GM18858 (cell line): ENCODE measurements around the gene ARHGEF38.
"Not testable (repeated sequence)": the region's sequence is repeated elsewhere in the genome, so short reads cannot be mapped to it uniquely, and the experiment has no call there.

ENCODE experiments used
- ATAC-seq: cut with Tn5 transposase; IDR thresholded peaks from one replicate; pipeline ENCODE4 v1.9.1; 2021; ENCODE audit not compliant: unreplicated experiment

Gene ARHGEF38

GRCh38 chr4:105709081-105709450, 156.6 kb downstream of the ARHGEF38 start:
- peak; percentile 10 for ATAC-seq

- no peak for ATAC-seq
Measured at GRCh38 chr4:105710012-105710600, 157.7 kb downstream of the ARHGEF38 start.

DNA sequence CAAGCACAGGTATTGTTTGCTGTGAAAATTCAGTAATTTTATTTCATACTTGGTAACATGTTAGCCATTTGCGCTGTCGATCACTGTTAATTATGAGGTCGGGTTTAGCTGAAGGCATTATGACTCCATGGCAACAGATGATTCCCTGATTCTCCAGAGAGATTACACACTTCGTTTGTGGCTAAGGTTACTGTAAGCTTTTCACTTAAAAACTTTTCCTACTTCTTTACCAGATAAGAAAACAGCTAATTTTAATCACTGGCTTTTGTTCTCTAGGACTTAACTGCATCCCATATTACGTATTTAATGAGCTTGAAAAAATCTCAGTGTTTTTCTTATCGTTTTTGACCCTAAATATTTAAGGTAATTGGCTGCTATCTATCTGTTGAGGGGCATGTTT, 158.3 kb downstream of the ARHGEF38 start:
- ATAC-seq, result no peak

- no peak for ATAC-seq
Measured at GRCh38 chr4:105712766-105713165, 160.3 kb downstream of the ARHGEF38 start.

- peak; percentile 53 for ATAC-seq
Measured at GRCh38 chr4:105714071-105714521, 161.7 kb downstream of the ARHGEF38 start.

DNA sequence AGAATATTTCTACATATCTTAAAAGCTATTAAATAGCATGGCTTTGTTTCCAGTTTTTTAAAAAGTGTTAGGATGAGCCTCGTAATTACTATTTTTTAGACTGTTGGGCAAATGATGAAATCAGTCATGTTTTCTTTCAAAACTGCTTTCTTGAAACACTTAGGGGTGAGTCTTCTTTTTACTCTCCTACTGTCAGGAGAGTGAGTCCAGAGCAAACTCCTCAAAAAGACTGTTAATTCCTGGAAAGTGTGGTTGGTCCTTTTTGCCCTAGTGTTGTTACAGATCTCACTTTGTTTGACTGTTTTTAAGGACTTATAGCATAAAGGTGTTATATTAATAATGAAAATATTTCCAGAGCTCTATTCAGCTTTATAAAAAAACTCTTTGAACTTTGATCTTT, 162.5 kb downstream of the ARHGEF38 start:
- no peak for ATAC-seq

DNA sequence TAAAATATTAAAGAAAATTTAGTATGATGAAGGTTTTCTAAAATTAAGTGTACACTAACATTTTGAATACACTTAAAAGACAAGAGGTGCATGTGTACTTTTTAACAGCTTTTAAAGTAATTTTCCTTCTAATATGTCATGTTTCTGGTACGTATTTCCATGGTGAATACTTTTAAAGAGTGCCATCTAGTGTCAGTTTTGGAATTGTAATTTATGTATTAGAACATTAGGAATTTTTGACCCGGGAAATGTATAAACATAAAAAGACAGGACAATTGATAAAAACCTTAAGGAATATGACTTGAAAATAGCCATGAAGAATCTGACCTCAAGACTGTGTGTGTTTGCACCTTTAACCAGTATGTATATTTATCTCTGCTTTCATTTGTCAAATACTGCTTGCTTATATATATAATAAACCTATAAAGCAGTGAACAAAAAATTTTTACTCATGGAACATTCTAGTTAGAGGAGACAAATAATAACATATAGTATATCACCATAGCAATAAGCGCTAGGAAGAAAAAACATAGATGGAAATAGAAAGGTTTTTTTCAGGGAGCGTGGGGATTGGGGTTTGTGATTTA, 163.4 kb downstream of the ARHGEF38 start:
- ATAC-seq, result no peak

- ATAC-seq, result no peak
Measured at GRCh38 chr4:105719204-105719603, 166.8 kb downstream of the ARHGEF38 start.

- no peak for ATAC-seq
Measured at GRCh38 chr4:105725623-105726022, 173.2 kb downstream of the ARHGEF38 start.

GRCh38 chr4:105729895-105730294, 177.5 kb downstream of the ARHGEF38 start:
- ATAC-seq, result not testable (repeated sequence)
